GM18511 (cell line): ENCODE data around the gene UNC5C.

Source experiments
- ATAC-seq: cut with Tn5 transposase; IDR thresholded peaks from one replicate; pipeline ENCODE4 v1.9.1; 2021; ENCODE audit warnings: mild to moderate bottlenecking, moderate library complexity; ENCODE audit not compliant: unreplicated experiment

UNC5C gene

GRCh38 chr4:95524184-95524583 lies 24.6 kb downstream of the UNC5C start:
- ATAC-seq = no peak

- no peak for ATAC-seq
These were observed 25.9 kb downstream of the UNC5C start for GRCh38 chr4:95522682-95523530.

GRCh38 chr4:95517576-95518345 lies 31.0 kb downstream of the UNC5C start:
- no peak for ATAC-seq

- ATAC-seq = no peak
These were observed 32.2 kb downstream of the UNC5C start for GRCh38 chr4:95516528-95517017.

GRCh38 chr4:95515589-95515988 lies 33.2 kb downstream of the UNC5C start:
- ATAC-seq = no peak

GRCh38 chr4:95513022-95513421 lies 35.8 kb downstream of the UNC5C start:
- ATAC-seq = no peak

GRCh38 chr4:95511477-95511876 lies 37.3 kb downstream of the UNC5C start:
- ATAC-seq = no peak

GRCh38 chr4:95510877-95511276 lies 37.9 kb downstream of the UNC5C start:
- ATAC-seq = no peak

- ATAC-seq = peak; percentile 68
These were observed 38.6 kb downstream of the UNC5C start for GRCh38 chr4:95510145-95510544.

- ATAC-seq = no peak
These were observed 40.4 kb downstream of the UNC5C start for GRCh38 chr4:95508421-95508820.

GRCh38 chr4:95507561-95507960 lies 41.2 kb downstream of the UNC5C start:
- ATAC-seq = no peak

GRCh38 chr4:95507147-95507546 lies 41.6 kb downstream of the UNC5C start:
- ATAC-seq = no peak

GRCh38 chr4:95506264-95506663 lies 42.5 kb downstream of the UNC5C start:
- no peak for ATAC-seq

GRCh38 chr4:95505799-95506198 lies 43.0 kb downstream of the UNC5C start:
- no peak for ATAC-seq

- ATAC-seq = no peak
These were observed 43.6 kb downstream of the UNC5C start for GRCh38 chr4:95505151-95505550.

GRCh38 chr4:95504501-95504900 lies 44.3 kb downstream of the UNC5C start:
- ATAC-seq = no peak

- ATAC-seq = no peak
These were observed 48.4 kb downstream of the UNC5C start for GRCh38 chr4:95500361-95500760.

GRCh38 chr4:95499291-95499696 lies 49.5 kb downstream of the UNC5C start:
- no peak for ATAC-seq

GRCh38 chr4:95494186-95494585 lies 54.6 kb downstream of the UNC5C start:
- no peak for ATAC-seq

GRCh38 chr4:95478679-95479078 lies 70.1 kb downstream of the UNC5C start:
- no peak for ATAC-seq

GRCh38 chr4:95476121-95476520 lies 72.7 kb downstream of the UNC5C start:
- ATAC-seq = no peak

GRCh38 chr4:95472534-95472933 lies 76.2 kb downstream of the UNC5C start:
- ATAC-seq = no peak
